Right lobe of liver (tissue), 6 donors: ENCODE data around the gene PLXNC1. TPM values are rescaled to one million over a fixed set of nuclear protein-coding genes. Genes with fewer than 3 reads are reported as not detected.

Source experiments
- ATAC-seq, 4 donors: fragments of 200-7000 bp; cut with Tn5 transposase; one replicate each; pipeline ENCODE4 v1.9.1; 2020; ENCODE audit warnings: mild to moderate bottlenecking in 4 of 4, moderate library complexity in 4 of 4
- DNase-seq, 3 donors: peaks; one replicate each; pipeline ENCODE4 v3.0.0-alpha.2; 2020
- H3K27ac ChIP-seq, 3 donors: fragments of 200-600 bp; one replicate each; pipeline ENCODE4 v1.8.0; 2022
- H3K27me3 ChIP-seq, 2 donors: fragments of 200-600 bp; one replicate each; pipeline ENCODE4 v1.8.0; 2022
- H3K36me3 ChIP-seq, 4 donors: fragments of 200-600 bp; sonication (generic) in 1 of 4; one replicate each; pipeline versions ENCODE4 v1.5.1 to v1.8.0; 2017 to 2022; ENCODE audit warnings: control low read depth in 1 of 4
- H3K4me1 ChIP-seq, 4 donors: fragments of 200-600 bp; sonication (generic) in 1 of 4; one replicate each; pipeline versions ENCODE4 v1.5.1 to v1.8.0; 2017 to 2022; ENCODE audit warnings: control low read depth in 1 of 4
- H3K4me3 ChIP-seq, 3 donors: fragments of 200-600 bp; one replicate each; pipeline ENCODE4 v1.8.0; 2022
- H3K9me3 ChIP-seq, 4 donors: fragments of 200-600 bp; sonication (generic) in 1 of 4; one replicate each; pipeline versions ENCODE4 v1.5.1 to v1.8.0; 2017 to 2022; ENCODE audit warnings: control low read depth in 1 of 4
- POLR2A ChIP-seq: fragments of 450-650 bp; IDR thresholded peaks from one replicate; pipeline ENCODE4 v1.6.1; 2017; ENCODE audit warnings: antibody characterized with exemption, mild to moderate bottlenecking
- WGBS: methylation state at CpG from one replicate; pipeline ENCODE4 v1.1.6; 2018; ENCODE audit warnings: low coverage, low lambda C conversion rate; ENCODE audit not compliant: insufficient coverage; ENCODE audit errors: missing lambda C conversion rate; 5-methylcytosine and 5-hydroxymethylcytosine counted together
- intact Hi-C, 2 donors: fragments of 100-400 bp; cut with DNase I; formaldehyde crosslinking; loops; one replicate each; pipeline versions ENCODE4 v1.11.2 to v1.14.1; 2022
- total RNA-seq, 6 experiments: library from RNA; depleted of rRNA in 2 of 6; stranded (reverse); fragments of >200 nt in 2 of 6; fragmentation: NEBNext Ultra II Directional in 3 of 6; extraction: Animal tissue kit (Norgen Biotek cat#: 25700) in 3 of 6; gene quantifications; one replicate each; pipeline versions ENCODE4 v1.1.0 to v1.2.4, GENCODE V29; 2016 to 2023
- TF ChIP-seq, protein P1 (sequence below), 4 donors: fragments of 200-600 bp in 3 of 4; fragments of 450-650 bp in 1 of 4; IDR thresholded peaks; one replicate each; pipeline versions ENCODE4 v1.5.1 to v1.8.0; 2016 to 2022; ENCODE audit warnings: antibody characterized with exemption in 4 of 4, mild to moderate bottlenecking in 2 of 4
- donor health status: DM: no; HTN: yes; CAD: no.
- donor health status: DM: no; HTN: no; CAD: no.
- donor health status: DM: no; HTN: no; CAD: no.
- donor health status: DM: no; HTN: yes; CAD: no.
- donor health status: DM: no; HTN: yes; CAD: no.

PLXNC1 gene
- total RNA-seq, 6 experiments from 2014 or later: 1.6 to 7.0 (median 3.5) TPM

DNA sequence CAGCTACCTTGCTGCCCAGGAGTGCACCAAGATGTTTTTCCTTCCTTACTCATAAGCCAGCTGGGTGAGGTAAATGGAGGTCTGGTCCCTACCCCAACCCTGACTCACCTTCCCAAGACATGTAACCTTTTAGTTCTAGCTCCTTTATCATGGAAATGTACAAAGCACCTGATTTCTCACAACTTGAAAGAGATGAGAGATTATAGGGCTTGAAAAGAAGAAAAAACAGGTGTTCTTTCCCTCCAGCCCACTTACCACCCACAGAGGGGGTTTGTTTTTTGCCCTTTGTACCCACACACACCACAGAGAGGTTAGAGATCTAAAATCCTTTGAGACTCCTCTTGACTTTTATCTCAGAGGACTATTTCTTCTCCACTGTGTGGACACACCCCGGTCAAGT, 21.1 kb downstream of the PLXNC1 start:
- intact Hi-C loops: no loop called here
- Histone ChIP-seq H3K4me3 (no peak overlapping the region), H3K36me3 (no peaks in the 10 kb centered on the region), H3K27ac (no peak overlapping the region), H3K4me1 (no peaks in the 10 kb centered on the region), H3K27me3 (no peaks in the 10 kb centered on the region), H3K9me3 (no peaks in the 10 kb centered on the region)
- 83% methylated on average over 1 of the region's 1 CpG for WGBS
- DNase-seq (no peak), ATAC-seq (no peak)
- TF ChIP-seq, protein P1, sequence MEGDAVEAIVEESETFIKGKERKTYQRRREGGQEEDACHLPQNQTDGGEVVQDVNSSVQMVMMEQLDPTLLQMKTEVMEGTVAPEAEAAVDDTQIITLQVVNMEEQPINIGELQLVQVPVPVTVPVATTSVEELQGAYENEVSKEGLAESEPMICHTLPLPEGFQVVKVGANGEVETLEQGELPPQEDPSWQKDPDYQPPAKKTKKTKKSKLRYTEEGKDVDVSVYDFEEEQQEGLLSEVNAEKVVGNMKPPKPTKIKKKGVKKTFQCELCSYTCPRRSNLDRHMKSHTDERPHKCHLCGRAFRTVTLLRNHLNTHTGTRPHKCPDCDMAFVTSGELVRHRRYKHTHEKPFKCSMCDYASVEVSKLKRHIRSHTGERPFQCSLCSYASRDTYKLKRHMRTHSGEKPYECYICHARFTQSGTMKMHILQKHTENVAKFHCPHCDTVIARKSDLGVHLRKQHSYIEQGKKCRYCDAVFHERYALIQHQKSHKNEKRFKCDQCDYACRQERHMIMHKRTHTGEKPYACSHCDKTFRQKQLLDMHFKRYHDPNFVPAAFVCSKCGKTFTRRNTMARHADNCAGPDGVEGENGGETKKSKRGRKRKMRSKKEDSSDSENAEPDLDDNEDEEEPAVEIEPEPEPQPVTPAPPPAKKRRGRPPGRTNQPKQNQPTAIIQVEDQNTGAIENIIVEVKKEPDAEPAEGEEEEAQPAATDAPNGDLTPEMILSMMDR (IDR thresholded peaks at IDR 0.05): no peak
- TF ChIP-seq POLR2A: no peak

DNA sequence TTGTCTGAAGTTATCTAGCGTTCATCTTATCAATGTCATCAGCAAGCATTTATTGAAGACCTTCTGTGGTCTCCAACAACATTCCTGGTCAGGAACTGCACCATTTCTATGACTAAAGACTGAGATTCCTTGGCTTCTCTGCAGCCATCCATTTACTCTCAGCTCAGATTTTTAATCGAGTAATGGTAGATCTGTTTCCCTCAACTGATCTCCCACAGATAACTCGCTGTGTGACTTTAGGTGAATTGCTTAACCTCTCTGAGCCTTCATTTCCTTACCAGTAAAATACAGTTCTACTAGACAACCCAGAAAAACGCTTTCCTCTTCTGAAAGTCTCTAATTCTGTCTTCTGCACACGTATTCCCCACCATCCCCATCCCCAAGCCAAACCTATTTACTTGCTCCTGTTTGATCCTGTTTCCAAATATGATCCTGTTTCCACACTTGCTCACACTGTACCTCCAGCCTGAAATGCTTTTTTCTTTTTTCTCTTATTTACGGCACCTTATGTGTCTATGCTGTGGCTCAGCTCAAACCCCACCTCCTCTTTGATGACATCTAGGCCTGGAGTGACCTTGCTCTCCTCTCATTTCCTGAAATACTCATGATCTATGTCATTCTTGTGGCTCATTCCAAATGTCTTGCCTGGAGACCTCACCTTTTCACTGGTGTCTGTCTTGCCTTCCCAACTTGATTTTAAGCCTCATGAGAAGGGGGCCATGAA, 21.8 kb downstream of the PLXNC1 start:
- intact Hi-C loops: no loop called here
- WGBS: 75% methylated on average over 6 of the region's 6 CpGs
- Histone ChIP-seq H3K4me1 (no peaks in the 10 kb centered on the region), H3K9me3 (no peaks in the 10 kb centered on the region), H3K4me3 (no peak overlapping the region), H3K27ac (no peak overlapping the region), H3K36me3 (no peaks in the 10 kb centered on the region), H3K27me3 (no peaks in the 10 kb centered on the region)
- no peak for ATAC-seq
- TF ChIP-seq POLR2A: no peak
- TF ChIP-seq, protein P1 (IDR thresholded peaks at IDR 0.05): no peak
- no peak for DNase-seq

DNA sequence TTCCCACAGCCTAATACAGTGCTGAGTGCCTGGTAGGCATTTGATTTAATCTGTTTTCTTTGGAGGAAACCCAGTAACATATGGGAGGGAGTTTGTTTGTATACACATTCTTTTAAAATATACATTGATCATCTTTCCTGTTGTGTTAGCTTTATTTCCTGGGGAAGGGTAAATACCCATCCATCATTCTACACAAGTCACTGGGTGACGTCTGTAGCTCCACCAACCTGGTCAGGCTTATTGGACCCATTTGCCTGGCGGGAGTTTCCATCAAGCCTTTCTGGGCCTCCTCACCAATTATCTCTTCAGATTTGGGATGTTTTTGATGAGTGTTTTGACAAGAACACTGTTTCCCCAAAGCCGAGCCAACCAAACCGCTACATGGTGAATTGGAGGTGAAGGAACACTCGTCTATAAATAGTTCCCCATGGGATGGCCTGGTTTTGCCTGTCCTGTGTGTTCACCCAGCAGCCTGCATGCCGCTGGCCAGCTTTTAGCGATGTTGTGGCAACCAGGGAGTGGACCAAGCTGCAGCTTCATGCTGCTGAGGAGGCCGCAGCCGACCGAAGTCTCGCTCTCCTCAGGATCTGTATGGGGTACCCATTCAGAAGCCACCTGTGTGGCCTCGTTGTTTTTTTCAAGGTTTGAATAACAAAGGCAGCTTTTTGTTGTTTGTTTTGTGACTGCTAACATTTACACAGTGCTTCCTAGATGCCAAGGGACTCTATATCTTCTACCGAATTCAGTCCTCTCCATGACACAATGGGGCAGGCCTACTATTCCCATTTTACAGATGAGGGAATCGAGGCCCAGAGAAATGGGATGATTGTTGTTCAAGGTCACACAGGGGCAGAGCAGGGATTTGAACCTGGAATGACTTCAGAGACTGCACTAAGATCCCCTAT, 22.6 kb downstream of the PLXNC1 start:
- Histone ChIP-seq H3K4me1 (no peaks in the 10 kb centered on the region), H3K9me3 (no peaks in the 10 kb centered on the region), H3K36me3 (no peaks in the 10 kb centered on the region), H3K27ac (no peak overlapping the region), H3K4me3 (no peak overlapping the region), H3K27me3 (no peaks in the 10 kb centered on the region)
- ATAC-seq: no peak
- TF ChIP-seq POLR2A: no peak
- TF ChIP-seq, protein P1 (IDR thresholded peaks at IDR 0.05): no peak
- 45% methylated on average over 6 of the region's 14 CpGs for WGBS
- no peak for DNase-seq
- intact Hi-C loops: no loop called here

DNA sequence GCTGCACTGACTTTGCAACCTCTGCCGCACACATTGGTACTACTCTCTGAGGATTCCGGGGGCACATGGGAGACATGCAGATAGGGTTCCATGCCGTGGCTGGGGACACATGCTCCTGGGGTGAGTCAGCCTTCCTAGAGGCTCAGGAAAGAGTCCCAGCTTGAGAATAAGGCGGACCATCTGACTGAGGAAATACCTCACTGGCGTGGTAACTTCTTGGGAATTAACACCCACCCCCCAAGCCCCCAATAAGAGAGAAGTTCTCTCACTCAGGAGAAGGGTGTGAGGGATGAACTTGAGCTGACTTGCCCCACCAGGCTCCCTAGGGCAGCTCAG, 23.2 kb downstream of the PLXNC1 start:
- no peak for TF ChIP-seq POLR2A
- TF ChIP-seq, protein P1 (IDR thresholded peaks at IDR 0.05): no peak
- Histone ChIP-seq H3K4me1 (no peaks in the 10 kb centered on the region), H3K4me3 (no peak overlapping the region), H3K9me3 (no peaks in the 10 kb centered on the region), H3K27ac (no peak overlapping the region), H3K36me3 (no peaks in the 10 kb centered on the region), H3K27me3 (no peaks in the 10 kb centered on the region)
- ATAC-seq (no peak), DNase-seq (no peak)
- intact Hi-C loops: no loop called here
- WGBS: 82% methylated on average over 3 of the region's 5 CpGs
